ENCODE measurements around the gene STAT6. TPM values are rescaled to one million over a fixed set of nuclear protein-coding genes. Genes with fewer than 3 reads are reported as not detected.

STAT6 gene
- total and polyA plus RNA-seq, 4 donors: 99.8 to 382 (median 229) TPM

DNA sequence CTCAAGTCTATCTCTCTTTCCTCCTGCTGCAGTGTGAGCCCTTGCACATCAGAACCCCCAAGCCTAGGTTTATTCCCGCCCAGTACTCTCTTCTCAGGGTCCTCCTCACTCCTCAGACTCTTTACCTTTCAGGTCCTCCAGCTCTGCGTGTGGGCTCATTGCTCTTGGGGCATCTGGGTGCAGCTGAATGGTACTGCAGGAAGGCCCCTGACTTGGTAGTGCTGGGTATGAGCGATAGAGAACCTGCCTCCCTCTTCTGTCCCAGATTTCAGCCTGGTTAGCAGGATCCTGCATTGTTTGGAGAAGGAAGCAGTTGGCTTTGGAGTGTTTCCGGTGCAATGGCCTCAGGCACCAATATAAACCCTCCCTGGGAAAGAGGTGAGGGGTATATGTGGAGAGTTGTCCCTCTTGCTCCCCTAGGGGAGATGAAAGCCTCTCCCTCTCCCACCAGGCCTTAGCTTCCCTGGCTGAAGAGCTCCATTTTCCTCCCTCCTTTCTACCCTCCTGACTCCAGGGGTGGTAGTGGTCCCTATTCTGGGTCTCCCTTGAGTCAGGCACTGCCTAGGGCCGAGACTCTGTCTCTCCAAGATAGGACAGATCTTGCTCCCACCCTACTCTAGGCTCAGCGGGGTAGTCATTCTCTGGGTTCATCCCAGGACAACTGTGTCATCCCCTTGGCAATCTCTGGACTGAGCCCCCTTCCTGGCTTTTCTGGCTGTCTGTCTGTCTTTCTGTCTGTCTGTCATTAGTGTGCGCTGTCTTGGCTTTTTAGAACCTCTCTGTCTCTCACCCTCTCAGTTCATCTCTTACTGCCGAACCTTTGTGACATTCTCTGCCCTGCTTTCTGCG lies 21.0 kb upstream of the STAT6 start:
- H3K36me3 ChIP-seq (ENCODE audit: control insufficient read depth in 1 of 2, insufficient read depth in 2 of 2, low read length in 1 of 2): no peaks in the 10 kb centered on the region
- WGBS, 2 donors: 24% methylated on average over 9 of the region's 9 CpGs
- no peaks in the 10 kb centered on the region for H3K27me3 ChIP-seq (ENCODE audit: control insufficient read depth in 1 of 2, insufficient read depth in 2 of 2, low read length in 1 of 2)
- intact Hi-C loops (cut with DNase I): loop anchor here in 1 of 2 donors (2.0 kb wide), 1 partner anchor 17 kb away; no protein-coding TSS in a partner anchor
- DNase-seq: no peak
- H3K4me3 ChIP-seq (ENCODE audit: low read length in 2 of 2): no peak overlapping the region
- H3K4me1 ChIP-seq (ENCODE audit: control insufficient read depth in 1 of 2, insufficient read depth in 2 of 2, low read length in 2 of 2): peaks cover 6 to 8% of the 10 kb centered on the region in 2 donors
- H3K27ac ChIP-seq (ENCODE audit: low read depth in 1 of 2, low read length in 2 of 2): peak overlapping the region; percentile 6 to 89
- H3K9me3 ChIP-seq (ENCODE audit: control insufficient read depth, low read length): no peaks in the 10 kb centered on the region
- ATAC-seq (ENCODE audit: low FRiP score): no peak

DNA sequence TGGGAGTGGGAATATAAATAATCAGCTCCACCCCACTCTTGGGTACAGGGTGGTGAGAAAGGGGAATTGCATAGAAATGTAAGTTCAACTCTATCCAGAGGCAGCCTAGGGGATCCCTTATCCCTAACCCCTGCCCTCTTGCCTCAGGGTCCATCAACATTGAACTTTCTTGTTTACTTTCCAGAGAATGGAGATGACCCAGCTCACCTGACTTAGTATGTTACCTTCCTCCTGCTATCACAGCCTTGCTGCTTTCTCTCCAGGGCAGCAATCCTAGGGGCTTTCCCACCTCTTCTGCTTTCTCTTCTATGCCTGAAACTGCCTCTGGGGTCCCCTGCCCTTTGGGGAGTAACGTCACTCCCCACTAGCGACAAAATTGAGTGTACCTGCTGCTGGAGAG lies 19.8 kb upstream of the STAT6 start:
- H3K27ac ChIP-seq (ENCODE audit: low read depth in 1 of 2, low read length in 2 of 2): peak overlapping the region; percentile 29 to 42
- DNase-seq (no peak), ATAC-seq (ENCODE audit: low FRiP score) (no peak)
- no peak overlapping the region for H3K4me3 ChIP-seq (ENCODE audit: low read length in 2 of 2)
- H3K27me3 ChIP-seq (ENCODE audit: control insufficient read depth in 1 of 2, insufficient read depth in 2 of 2, low read length in 1 of 2): no peaks in the 10 kb centered on the region
- peaks cover 6 to 8% of the 10 kb centered on the region in 2 donors for H3K4me1 ChIP-seq (ENCODE audit: control insufficient read depth in 1 of 2, insufficient read depth in 2 of 2, low read length in 2 of 2)
- no peaks in the 10 kb centered on the region for H3K9me3 ChIP-seq (ENCODE audit: control insufficient read depth, low read length)
- WGBS, 2 donors: 53 to 54% methylated on average over 2 of the region's 2 CpGs
- intact Hi-C loops (cut with DNase I): no loop called here
- no peaks in the 10 kb centered on the region for H3K36me3 ChIP-seq (ENCODE audit: control insufficient read depth in 1 of 2, insufficient read depth in 2 of 2, low read length in 1 of 2)

DNA sequence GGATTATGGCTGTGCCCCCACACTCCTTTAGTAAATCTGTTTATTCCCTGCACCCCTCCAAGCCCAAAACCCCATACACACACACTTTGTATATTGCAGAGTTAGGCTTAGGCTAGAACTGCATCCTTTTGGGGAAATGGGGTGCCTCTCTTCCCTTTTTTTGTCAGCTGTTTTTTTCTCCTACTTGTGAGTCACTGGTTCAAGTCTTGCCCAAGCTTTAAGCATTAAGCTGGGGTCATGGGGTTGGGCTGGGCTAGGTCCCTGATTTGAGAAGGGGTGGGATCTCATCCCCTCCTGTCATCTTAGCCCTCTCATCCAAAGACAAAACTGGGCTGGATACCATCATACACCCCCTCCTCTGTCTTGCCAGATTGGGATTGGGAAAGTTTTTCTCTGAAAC lies 18.7 kb upstream of the STAT6 start:
- H3K9me3 ChIP-seq (ENCODE audit: control insufficient read depth, low read length): no peaks in the 10 kb centered on the region
- H3K4me1 ChIP-seq (ENCODE audit: control insufficient read depth in 1 of 2, insufficient read depth in 2 of 2, low read length in 2 of 2): peaks cover 6 to 8% of the 10 kb centered on the region in 2 donors
- no peak for DNase-seq
- H3K4me3 ChIP-seq (ENCODE audit: low read length in 2 of 2): peak overlapping the region; percentile 94 to 98
- H3K27me3 ChIP-seq (ENCODE audit: control insufficient read depth in 1 of 2, insufficient read depth in 2 of 2, low read length in 1 of 2): no peaks in the 10 kb centered on the region
- peak overlapping the region in 1 of 2 donors; percentile 45 for H3K27ac ChIP-seq (ENCODE audit: low read depth in 1 of 2, low read length in 2 of 2)
- ATAC-seq (ENCODE audit: low FRiP score): no peak
- no peaks in the 10 kb centered on the region for H3K36me3 ChIP-seq (ENCODE audit: control insufficient read depth in 1 of 2, insufficient read depth in 2 of 2, low read length in 1 of 2)
- intact Hi-C loops (cut with DNase I): no loop called here

DNA sequence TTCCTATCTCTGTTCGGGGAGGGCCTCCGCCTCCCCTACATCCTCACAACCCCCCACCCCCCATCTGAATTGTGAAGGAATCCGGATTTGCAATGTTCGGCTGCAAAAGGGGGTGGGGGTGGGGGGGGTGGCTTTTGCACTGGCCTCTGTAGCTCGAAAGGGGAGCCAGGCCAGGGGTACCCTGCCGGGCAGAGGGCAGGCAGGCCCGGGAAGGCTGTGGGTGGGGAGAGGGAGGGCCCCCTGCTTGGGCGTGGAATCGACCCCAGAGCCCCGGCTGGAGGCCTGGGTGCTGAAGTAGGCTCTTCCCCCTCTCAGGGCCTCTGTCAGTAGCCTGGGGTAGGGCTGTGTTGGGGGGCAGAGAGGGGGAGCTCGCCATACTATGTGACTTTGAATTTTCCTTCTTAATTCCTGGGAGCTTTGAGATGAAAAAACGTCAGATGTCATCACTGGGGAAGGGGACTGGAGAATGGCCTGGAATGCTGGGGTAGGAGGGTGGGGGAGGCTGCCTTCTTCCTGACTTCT lies 18.2 kb upstream of the STAT6 start:
- DNase-seq (no peak), ATAC-seq (ENCODE audit: low FRiP score) (no peak)
- Histone ChIP-seq H3K27me3 (ENCODE audit: control insufficient read depth in 1 of 2, insufficient read depth in 2 of 2, low read length in 1 of 2) (no peaks in the 10 kb centered on the region), H3K27ac (ENCODE audit: low read depth in 1 of 2, low read length in 2 of 2) (peak overlapping the region; percentile 31 to 59), H3K9me3 (ENCODE audit: control insufficient read depth, low read length) (no peaks in the 10 kb centered on the region), H3K36me3 (ENCODE audit: control insufficient read depth in 1 of 2, insufficient read depth in 2 of 2, low read length in 1 of 2) (no peaks in the 10 kb centered on the region), H3K4me1 (ENCODE audit: control insufficient read depth in 1 of 2, insufficient read depth in 2 of 2, low read length in 2 of 2) (peaks cover 6 to 8% of the 10 kb centered on the region in 2 donors), H3K4me3 (ENCODE audit: low read length in 2 of 2) (peak overlapping the region; percentile 94 to 98)
- intact Hi-C loops (cut with DNase I): no loop called here
- 1% methylated on average over 12 of the region's 12 CpGs for WGBS, 2 donors

DNA sequence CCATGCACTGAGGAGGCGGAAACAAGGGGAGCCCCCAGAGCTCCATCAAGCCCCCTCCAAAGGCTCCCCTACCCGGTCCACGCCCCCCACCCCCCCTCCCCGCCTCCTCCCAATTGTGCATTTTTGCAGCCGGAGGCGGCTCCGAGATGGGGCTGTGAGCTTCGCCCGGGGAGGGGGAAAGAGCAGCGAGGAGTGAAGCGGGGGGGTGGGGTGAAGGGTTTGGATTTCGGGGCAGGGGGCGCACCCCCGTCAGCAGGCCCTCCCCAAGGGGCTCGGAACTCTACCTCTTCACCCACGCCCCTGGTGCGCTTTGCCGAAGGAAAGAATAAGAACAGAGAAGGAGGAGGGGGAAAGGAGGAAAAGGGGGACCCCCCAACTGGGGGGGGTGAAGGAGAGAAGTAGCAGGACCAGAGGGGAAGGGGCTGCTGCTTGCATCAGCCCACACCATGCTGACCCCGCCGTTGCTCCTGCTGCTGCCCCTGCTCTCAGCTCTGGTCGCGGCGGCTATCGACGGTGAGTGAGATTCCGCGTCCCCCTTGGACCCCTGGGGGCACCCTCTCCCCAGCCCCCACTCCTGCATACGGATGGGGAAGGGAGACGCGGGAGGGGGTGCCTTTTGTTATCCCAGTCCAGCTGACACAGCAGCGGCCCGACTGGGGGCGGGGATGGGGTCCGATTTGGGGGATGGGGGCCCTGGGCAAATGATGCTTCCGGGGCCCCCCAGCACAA lies 17.5 kb upstream of the STAT6 start:
- ATAC-seq (ENCODE audit: low FRiP score): no peak
- WGBS, 2 donors: 1% methylated on average over 25 to 35 of the region's 35 CpGs
- Histone ChIP-seq H3K4me3 (ENCODE audit: low read length in 2 of 2) (peak overlapping the region; percentile 94 to 98), H3K36me3 (ENCODE audit: control insufficient read depth in 1 of 2, insufficient read depth in 2 of 2, low read length in 1 of 2) (no peaks in the 10 kb centered on the region), H3K27me3 (ENCODE audit: control insufficient read depth in 1 of 2, insufficient read depth in 2 of 2, low read length in 1 of 2) (no peaks in the 10 kb centered on the region), H3K4me1 (ENCODE audit: control insufficient read depth in 1 of 2, insufficient read depth in 2 of 2, low read length in 2 of 2) (peaks cover 6 to 8% of the 10 kb centered on the region in 2 donors), H3K27ac (ENCODE audit: low read depth in 1 of 2, low read length in 2 of 2) (peak overlapping the region; percentile 31 to 59), H3K9me3 (ENCODE audit: control insufficient read depth, low read length) (no peaks in the 10 kb centered on the region)
- DNase-seq: no peak
- intact Hi-C loops (cut with DNase I): no loop called here

DNA sequence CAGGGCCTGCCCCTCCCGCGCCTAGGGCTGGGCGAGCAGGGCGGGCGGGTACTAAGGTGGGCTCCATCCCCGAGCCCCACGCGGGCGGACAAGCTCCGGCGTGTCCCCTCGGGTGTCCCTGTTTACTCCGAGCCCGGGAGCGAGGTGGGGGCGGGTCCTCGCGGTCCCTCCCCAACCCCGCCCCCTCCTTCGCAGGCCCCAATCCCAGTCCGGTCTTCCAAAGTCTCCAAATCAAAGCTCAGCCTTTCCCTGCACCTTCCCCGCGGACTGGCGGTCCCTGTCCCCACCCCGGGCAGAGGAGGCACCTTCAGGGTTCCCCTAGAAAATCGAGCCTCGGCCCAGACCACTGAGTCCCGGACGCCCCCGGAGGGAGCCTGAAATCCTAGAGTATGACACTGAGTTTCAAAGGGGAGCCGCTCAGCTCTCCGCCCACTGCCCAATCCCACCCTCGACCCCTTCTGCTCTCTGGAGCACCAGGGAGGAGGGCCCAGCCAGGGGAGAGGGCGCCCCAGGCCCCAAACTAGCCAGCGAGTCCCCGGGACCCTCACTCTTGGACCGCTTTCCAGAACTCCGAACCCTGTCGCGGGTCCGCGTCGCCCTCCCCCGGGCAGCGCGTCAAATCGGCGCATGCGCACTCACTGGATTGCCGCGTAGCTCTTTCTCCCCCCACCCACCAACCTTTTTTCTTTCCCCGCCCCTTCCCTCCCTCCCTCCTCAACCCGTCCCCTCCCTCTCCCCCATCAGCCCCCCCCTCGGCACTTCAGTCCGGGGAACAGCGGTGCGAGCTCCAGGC lies 16.8 kb upstream of the STAT6 start, which contains the start of gene LRP1:
Gene LRP1, plus strand, starts transcription at position 758 of the 793 bp plus-strand sequence. CDS start 482 bp downstream, outside the sequence.
- intact Hi-C loops (cut with DNase I): no loop called here
- 0 to 1% methylated on average over 36 to 57 of the region's 57 CpGs for WGBS, 2 donors
- no peaks in the 10 kb centered on the region for H3K9me3 ChIP-seq (ENCODE audit: control insufficient read depth, low read length)
- DNase-seq (peak; percentile 91 to 96), ATAC-seq (ENCODE audit: low FRiP score) (peak; percentile 88)
- peak within 1 kb of the TSS; percentile 31 to 88 for H3K27ac ChIP-seq (ENCODE audit: low read depth in 1 of 2, low read length in 2 of 2)
- peaks cover 4 to 8% of the 10 kb centered on the region in 2 donors for H3K4me1 ChIP-seq (ENCODE audit: control insufficient read depth in 1 of 2, insufficient read depth in 2 of 2, low read length in 2 of 2)
- H3K36me3 ChIP-seq (ENCODE audit: control insufficient read depth in 1 of 2, insufficient read depth in 2 of 2, low read length in 1 of 2): no peaks in the 10 kb centered on the region
- H3K27me3 ChIP-seq (ENCODE audit: control insufficient read depth in 1 of 2, insufficient read depth in 2 of 2, low read length in 1 of 2): no peaks in the 10 kb centered on the region
- H3K4me3 ChIP-seq (ENCODE audit: low read length in 2 of 2): peak within 1 kb of the TSS; percentile 94 to 98

DNA sequence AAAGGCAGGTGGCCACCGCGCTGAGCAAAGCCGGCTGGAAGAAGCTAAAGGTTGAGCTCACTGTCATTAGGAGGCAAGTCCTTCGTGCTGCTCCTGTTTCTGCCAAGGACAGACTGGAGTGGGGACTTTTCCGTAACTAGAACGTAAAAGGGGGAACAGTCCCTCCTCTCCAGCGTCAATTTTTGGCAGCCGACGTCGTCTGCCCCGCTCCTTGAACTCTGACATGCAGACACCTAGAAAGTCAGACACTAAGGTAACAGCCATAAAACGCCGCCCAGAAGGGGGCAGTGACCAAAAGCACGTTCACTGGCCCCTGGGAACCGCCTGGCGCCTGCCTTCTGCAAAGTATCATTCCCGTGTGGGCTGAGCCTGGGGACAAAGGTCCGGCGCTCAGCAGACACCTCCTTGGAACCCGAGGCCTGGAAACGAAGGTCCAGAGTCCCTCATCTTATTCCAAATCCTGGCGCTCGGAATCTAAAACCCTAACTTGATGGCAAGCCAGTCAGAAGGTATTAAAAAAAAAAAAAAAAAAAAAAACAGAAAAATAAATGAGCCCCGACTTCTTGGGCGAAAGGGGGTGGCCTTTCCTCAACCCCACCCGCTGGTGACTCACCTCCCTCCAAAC lies 16.1 kb upstream of the STAT6 start:
- DNase-seq (peak; percentile 88 to 89), ATAC-seq (ENCODE audit: low FRiP score) (peak; percentile 55)
- H3K27me3 ChIP-seq (ENCODE audit: control insufficient read depth in 1 of 2, insufficient read depth in 2 of 2, low read length in 1 of 2): no peaks in the 10 kb centered on the region
- peaks cover 4% of the 10 kb centered on the region in 2 donors for H3K4me1 ChIP-seq (ENCODE audit: control insufficient read depth in 1 of 2, insufficient read depth in 2 of 2, low read length in 2 of 2)
- intact Hi-C loops (cut with DNase I): no loop called here
- no peaks in the 10 kb centered on the region for H3K36me3 ChIP-seq (ENCODE audit: control insufficient read depth in 1 of 2, insufficient read depth in 2 of 2, low read length in 1 of 2)
- H3K9me3 ChIP-seq (ENCODE audit: control insufficient read depth, low read length): no peaks in the 10 kb centered on the region
- H3K4me3 ChIP-seq (ENCODE audit: low read length in 2 of 2): peak overlapping the region; percentile 55 to 94
- H3K27ac ChIP-seq (ENCODE audit: low read depth in 1 of 2, low read length in 2 of 2): peak overlapping the region in 1 of 2 donors; percentile 23
- 2 to 3% methylated on average over 26 of the region's 26 CpGs for WGBS, 2 donors

DNA sequence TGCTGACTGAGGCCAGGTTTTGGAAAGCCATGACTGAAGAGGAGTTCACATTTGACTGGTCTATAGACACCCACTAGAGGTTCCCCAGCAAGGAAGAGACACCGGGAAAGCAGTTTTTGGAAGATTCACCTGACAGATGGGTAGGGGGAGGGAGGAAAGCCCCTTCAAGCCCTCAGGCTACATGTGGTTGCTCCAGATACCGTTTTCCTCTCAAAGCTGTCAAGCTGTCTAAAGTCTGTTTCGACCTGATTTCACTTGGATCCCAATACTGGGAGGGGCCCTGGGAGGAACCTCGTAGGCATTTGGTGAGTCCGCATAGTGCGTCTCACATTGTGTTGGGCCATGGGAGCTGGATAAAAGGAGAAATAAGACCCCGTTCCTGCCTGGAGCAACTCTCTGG lies 15.4 kb upstream of the STAT6 start:
- Histone ChIP-seq H3K27me3 (ENCODE audit: control insufficient read depth in 1 of 2, insufficient read depth in 2 of 2, low read length in 1 of 2) (no peaks in the 10 kb centered on the region), H3K9me3 (ENCODE audit: control insufficient read depth, low read length) (no peaks in the 10 kb centered on the region), H3K4me1 (ENCODE audit: control insufficient read depth in 1 of 2, insufficient read depth in 2 of 2, low read length in 2 of 2) (peaks cover 2 to 4% of the 10 kb centered on the region in 2 donors), H3K36me3 (ENCODE audit: control insufficient read depth in 1 of 2, insufficient read depth in 2 of 2, low read length in 1 of 2) (no peaks in the 10 kb centered on the region), H3K4me3 (ENCODE audit: low read length in 2 of 2) (no peak overlapping the region), H3K27ac (ENCODE audit: low read depth in 1 of 2, low read length in 2 of 2) (peak overlapping the region in 1 of 2 donors; percentile 13)
- intact Hi-C loops (cut with DNase I): no loop called here
- no peak for ATAC-seq (ENCODE audit: low FRiP score)
- WGBS, 2 donors: 43 to 46% methylated on average over 7 of the region's 7 CpGs
- DNase-seq: no peak

All from aorta (tissue), 5 donors.